BLaER1 treated with 17β-estradiol and CSF1 and Interleukin-3, amounts not matched to agents 10 nM and 100 nM (cell line): ENCODE measurements around the gene PTPRJ.

Source experiments
- H3K27ac ChIP-seq, 11 experiments: shearing (Covaris generic); formaldehyde crosslinking; 2 replicates each; pipeline ENCODE4 v1.8.1; 2022
- H3K27me3 ChIP-seq, 11 experiments: shearing (Covaris generic); formaldehyde crosslinking; 2 replicates each; pipeline ENCODE4 v1.8.1; 2022
- H3K36me3 ChIP-seq, 11 experiments: shearing (Covaris generic); formaldehyde crosslinking; 2 replicates each; pipeline ENCODE4 v1.8.1; 2022
- H3K4me1 ChIP-seq, 10 experiments: shearing (Covaris generic); formaldehyde crosslinking; 2 replicates each; pipeline ENCODE4 v1.8.1; 2022
- H3K4me2 ChIP-seq, 11 experiments: shearing (Covaris generic); formaldehyde crosslinking; 2 replicates each; pipeline ENCODE4 v1.8.1; 2022
- H3K4me3 ChIP-seq, 10 experiments: shearing (Covaris generic); formaldehyde crosslinking; 2 replicates each; pipeline ENCODE4 v1.8.1; 2022
- H3K9ac ChIP-seq, 11 experiments: shearing (Covaris generic); formaldehyde crosslinking; 2 replicates each; pipeline ENCODE4 v1.8.1; 2022
- H3K9me3 ChIP-seq, 11 experiments: shearing (Covaris generic); formaldehyde crosslinking; replicated peaks in 1 of 11; 2 replicates each; pipeline ENCODE4 v1.8.1; 2022
- H4K20me1 ChIP-seq, 11 experiments: shearing (Covaris generic); formaldehyde crosslinking; 2 replicates each; pipeline ENCODE4 v1.8.1; 2022
- Cebpa-rat ChIP-seq, 11 experiments: shearing (Covaris generic); IDR thresholded peaks; 2 replicates each; pipeline ENCODE4 v1.8.1; 2022

The PTPRJ gene

GRCh38 chr11:48095779-48096470 is 115.6 kb downstream of the PTPRJ start:
- no peaks in the 10 kb centered on the region for H3K9me3 ChIP-seq
- H3K27me3 ChIP-seq = no peaks in the 10 kb centered on the region
- H3K36me3 ChIP-seq = peaks cover 0 to 51% (median 0%) of the 10 kb centered on the region in 11 experiments; a peak in 6 of 22 replicates
- no peak overlapping the region for H3K27ac ChIP-seq
- no peak for TF ChIP-seq Cebpa-rat (IDR thresholded peaks at IDR 0.05)
- peaks cover 7 to 93% (median 20%) of the 10 kb centered on the region in 10 experiments for H3K4me1 ChIP-seq
- H4K20me1 ChIP-seq = peaks cover 0 to 100% (median 80%) of the 10 kb centered on the region in 11 experiments; a peak in 20 of 22 replicates
- no peak overlapping the region for H3K9ac ChIP-seq
- H3K4me2 ChIP-seq = peak overlapping the region in 5 of 11 experiments; percentile 11 to 56 (median 23); a peak in 6 of 22 replicates
- no peak overlapping the region for H3K4me3 ChIP-seq

GRCh38 chr11:48096588-48097525 is 116.5 kb downstream of the PTPRJ start:
- Histone ChIP-seq H3K4me2 (peak overlapping the region in 2 of 11 experiments; percentile 56 to 79; a peak in 4 of 22 replicates), H4K20me1 (peaks cover 0 to 100% (median 80%) of the 10 kb centered on the region in 11 experiments; a peak in 19 of 22 replicates), H3K36me3 (peaks cover 0 to 42% (median 0%) of the 10 kb centered on the region in 11 experiments; a peak in 5 of 22 replicates), H3K4me1 (peaks cover 7 to 94% (median 24%) of the 10 kb centered on the region in 10 experiments), H3K9me3 (no peaks in the 10 kb centered on the region), H3K4me3 (no peak overlapping the region), H3K9ac (no peak overlapping the region), H3K27me3 (no peaks in the 10 kb centered on the region), H3K27ac (no peak overlapping the region)
- no peak for TF ChIP-seq Cebpa-rat (IDR thresholded peaks at IDR 0.05)

GRCh38 chr11:48098024-48098423 is 117.7 kb downstream of the PTPRJ start:
- no peak overlapping the region for H3K4me3 ChIP-seq
- H3K27ac ChIP-seq = no peak overlapping the region
- no peak overlapping the region; a peak in 1 of 22 replicates for H3K9ac ChIP-seq
- H3K27me3 ChIP-seq = no peaks in the 10 kb centered on the region
- peaks cover 11 to 98% (median 26%) of the 10 kb centered on the region in 10 experiments for H3K4me1 ChIP-seq
- TF ChIP-seq Cebpa-rat (IDR thresholded peaks at IDR 0.05) = no peak
- H3K4me2 ChIP-seq = peak overlapping the region in 3 of 11 experiments; percentile 20 to 79 (median 56); a peak in 5 of 22 replicates
- peaks cover 0 to 100% (median 88%) of the 10 kb centered on the region in 11 experiments; a peak in 19 of 22 replicates for H4K20me1 ChIP-seq
- no peaks in the 10 kb centered on the region for H3K9me3 ChIP-seq
- H3K36me3 ChIP-seq = peaks cover 0 to 41% (median 0%) of the 10 kb centered on the region in 11 experiments; a peak in 4 of 22 replicates

- Histone ChIP-seq H3K4me1 (peaks cover 18 to 100% (median 38%) of the 10 kb centered on the region in 10 experiments), H3K36me3 (peaks cover 0 to 31% (median 0%) of the 10 kb centered on the region in 11 experiments; a peak in 4 of 22 replicates), H4K20me1 (peaks cover 0 to 100% (median 90%) of the 10 kb centered on the region in 11 experiments; a peak in 18 of 22 replicates), H3K27me3 (no peaks in the 10 kb centered on the region), H3K4me2 (peak overlapping the region in 4 of 11 experiments; percentile 8 to 92 (median 71); a peak in 6 of 22 replicates), H3K27ac (no peak overlapping the region), H3K9ac (no peak overlapping the region), H3K4me3 (no peak overlapping the region), H3K9me3 (no peaks in the 10 kb centered on the region)
- no peak for TF ChIP-seq Cebpa-rat (IDR thresholded peaks at IDR 0.05)
Measured at GRCh38 chr11:48099916-48100446, 119.6 kb downstream of the PTPRJ start.

GRCh38 chr11:48101044-48101733 is 120.8 kb downstream of the PTPRJ start:
- Histone ChIP-seq H3K4me3 (no peak overlapping the region), H3K9me3 (no peaks in the 10 kb centered on the region), H3K36me3 (peaks cover 0 to 26% (median 0%) of the 10 kb centered on the region in 11 experiments; a peak in 4 of 22 replicates), H3K27ac (no peak overlapping the region), H3K27me3 (no peaks in the 10 kb centered on the region), H3K4me2 (peak overlapping the region in 4 of 11 experiments; percentile 23 to 92 (median 71); a peak in 7 of 22 replicates), H3K9ac (no peak overlapping the region), H3K4me1 (peaks cover 29 to 100% (median 44%) of the 10 kb centered on the region in 10 experiments), H4K20me1 (peaks cover 0 to 100% (median 87%) of the 10 kb centered on the region in 11 experiments; a peak in 18 of 22 replicates)
- TF ChIP-seq Cebpa-rat (IDR thresholded peaks at IDR 0.05) = no peak

GRCh38 chr11:48101958-48102357 is 121.6 kb downstream of the PTPRJ start:
- Histone ChIP-seq H3K4me3 (no peak overlapping the region), H3K4me1 (peaks cover 37 to 100% (median 51%) of the 10 kb centered on the region in 10 experiments)

GRCh38 chr11:48103621-48104567 is 123.5 kb downstream of the PTPRJ start:
- Histone ChIP-seq H3K4me3 (no peak overlapping the region), H3K36me3 (peaks cover 0 to 8% (median 0%) of the 10 kb centered on the region in 11 experiments; a peak in 2 of 22 replicates), H3K4me2 (peak overlapping the region; percentile 19 to 92 (median 46); a peak in 21 of 22 replicates), H3K9ac (peak overlapping the region in 2 of 11 experiments; percentile 18 to 23; a peak in 2 of 22 replicates), H3K9me3 (no peaks in the 10 kb centered on the region), H4K20me1 (peaks cover 0 to 100% (median 74%) of the 10 kb centered on the region in 11 experiments; a peak in 18 of 22 replicates), H3K27ac (peak overlapping the region in 4 of 11 experiments; percentile 10 to 21 (median 16); a peak in 2 of 22 replicates), H3K27me3 (no peaks in the 10 kb centered on the region), H3K4me1 (peaks cover 56 to 100% (median 71%) of the 10 kb centered on the region in 10 experiments)
- no peak for TF ChIP-seq Cebpa-rat (IDR thresholded peaks at IDR 0.05)

More at GRCh38 chr11:48101958-48102357, 121.6 kb downstream of the PTPRJ start:
- no peak for TF ChIP-seq Cebpa-rat (IDR thresholded peaks at IDR 0.05)
- Histone ChIP-seq H3K9ac (no peak overlapping the region), H3K27ac (no peak overlapping the region), H3K4me2 (peak overlapping the region in 3 of 11 experiments; percentile 87 to 92 (median 91); a peak in 3 of 22 replicates), H4K20me1 (peaks cover 0 to 100% (median 86%) of the 10 kb centered on the region in 11 experiments; a peak in 18 of 22 replicates), H3K9me3 (no peaks in the 10 kb centered on the region), H3K36me3 (peaks cover 0 to 21% (median 0%) of the 10 kb centered on the region in 11 experiments; a peak in 4 of 22 replicates), H3K27me3 (no peaks in the 10 kb centered on the region)
